ENCODE measurements around the gene BCL2L15. TPM values are rescaled to one million over a fixed set of nuclear protein-coding genes. Genes with fewer than 3 reads are reported as not detected.

The BCL2L15 gene
- total and polyA plus RNA-seq, 2 donors (not counting 3 experiments of a cell fraction or from before 2014, with no cell fraction given): 0.28 to 0.29 TPM

DNA sequence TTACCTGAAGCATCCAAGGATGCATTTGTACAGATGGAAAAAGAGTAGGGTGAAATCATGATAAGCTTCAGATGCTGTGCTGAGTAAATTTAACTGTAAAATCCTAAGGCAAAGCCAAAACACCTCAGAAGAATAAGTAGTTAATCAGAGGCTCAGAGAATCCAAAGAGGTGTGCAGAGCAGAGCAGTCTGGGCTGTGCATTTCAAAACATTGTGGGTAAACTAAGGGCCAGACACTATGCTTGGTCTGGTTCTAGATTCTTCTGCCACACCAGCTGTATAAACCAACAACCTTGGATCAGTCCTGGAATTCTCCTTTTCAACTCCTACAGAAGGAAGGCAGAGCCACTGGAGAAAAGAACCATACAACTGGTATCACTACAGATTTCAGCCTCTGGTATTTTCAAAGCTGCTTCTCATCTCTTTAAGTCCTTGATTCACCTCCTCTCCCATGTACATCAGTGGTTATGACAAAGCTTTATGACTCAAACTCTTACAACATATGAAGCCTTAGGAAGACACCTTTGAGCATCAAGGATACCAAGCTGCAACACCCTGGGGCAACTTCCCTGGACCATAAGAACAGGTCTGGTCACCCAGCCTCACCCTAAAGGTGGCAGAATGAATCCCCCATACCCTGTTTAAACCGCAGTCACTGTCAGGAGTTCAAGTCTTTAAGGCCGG, 30.2 kb upstream of the BCL2L15 start:
- no peaks in the 10 kb centered on the region for H3K9me3 ChIP-seq (replicated peaks; ENCODE audit: control insufficient read depth, insufficient read depth, low read length)
- no peak overlapping the region for H3K4me3 ChIP-seq (replicated peaks in 1 of 3; ENCODE audit: insufficient read depth in 1 of 3, low read depth in 1 of 3, low read length in 3 of 3)
- FAIRE-seq (no peak), DNase-seq (ENCODE audit: low read depth, low spot score) (no peak)
- H3K36me3 ChIP-seq (ENCODE audit: control insufficient read depth in 2 of 2, extremely low read depth in 1 of 2, insufficient read depth in 2 of 2, low read length in 2 of 2): no peaks in the 10 kb centered on the region
- H4K20me1 ChIP-seq (replicated peaks; ENCODE audit: control insufficient read depth, extremely low read depth, insufficient read depth, low read length): no peaks in the 10 kb centered on the region
- dilution Hi-C loops (cut with MboI; ENCODE audit: extremely low pct_ligation_motif_present, low sequenced_read_pairs): no loop called here
- no peak for TF ChIP-seq MYC (IDR thresholded peaks at IDR 0.05; ENCODE audit: low read depth, low read length)
- TF ChIP-seq, protein P1, sequence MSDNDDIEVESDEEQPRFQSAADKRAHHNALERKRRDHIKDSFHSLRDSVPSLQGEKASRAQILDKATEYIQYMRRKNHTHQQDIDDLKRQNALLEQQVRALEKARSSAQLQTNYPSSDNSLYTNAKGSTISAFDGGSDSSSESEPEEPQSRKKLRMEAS (IDR thresholded peaks at IDR 0.05; ENCODE audit: insufficient read depth, insufficient read length): no peak
- TF ChIP-seq EZH2 (IDR thresholded peaks at IDR 0.05; ENCODE audit: borderline replicate concordance, low read depth, low read length, severe bottlenecking): no peak
- TF ChIP-seq JUN (IDR thresholded peaks at IDR 0.05; ENCODE audit: borderline replicate concordance, insufficient read depth, insufficient read length, low read depth): no peak
- TF ChIP-seq POLR2A (IDR thresholded peaks at IDR 0.05; ENCODE audit: low read depth, low read length): no peak
- H3K4me2 ChIP-seq (ENCODE audit: insufficient read depth, low read length): no peak overlapping the region
- H2AFZ ChIP-seq (ENCODE audit: low read depth, low read length): no peak overlapping the region
- H3K9ac ChIP-seq (replicated peaks; ENCODE audit: extremely low read depth, insufficient read depth, low read length): no peak overlapping the region
- H3K9me1 ChIP-seq (replicated peaks; ENCODE audit: control insufficient read depth, extremely low read depth, insufficient read depth, low read length): no peaks in the 10 kb centered on the region
- POLR2A ChIA-PET: interaction anchor here (0.6 kb wide), 1 partner anchor 9 kb away, joined by 3 read pairs; no protein-coding TSS in a partner anchor
- BruUV-seq (replicated peaks): no TSS peak
- CTCF ChIA-PET: interaction anchor here (1.4 kb wide), 1 partner anchor 82 kb away, joined by 3 read pairs; no protein-coding TSS in a partner anchor
- H3K4me1 ChIP-seq (ENCODE audit: control insufficient read depth, extremely low read depth, insufficient read depth, low read length): no peaks in the 10 kb centered on the region
- H3K27me3 ChIP-seq (ENCODE audit: control insufficient read depth in 2 of 2, insufficient read depth in 2 of 2, low read length in 2 of 2): peaks cover 2% of the 10 kb centered on the region in 2 experiments
- no peaks in the 10 kb centered on the region for H3K79me2 ChIP-seq (ENCODE audit: control insufficient read depth, insufficient read depth, low read length)
- intact Hi-C loops (cut with micrococcal nuclease): no loop called here
- no peak overlapping the region for H3K27ac ChIP-seq (ENCODE audit: insufficient read depth, low read depth, low read length)

DNA sequence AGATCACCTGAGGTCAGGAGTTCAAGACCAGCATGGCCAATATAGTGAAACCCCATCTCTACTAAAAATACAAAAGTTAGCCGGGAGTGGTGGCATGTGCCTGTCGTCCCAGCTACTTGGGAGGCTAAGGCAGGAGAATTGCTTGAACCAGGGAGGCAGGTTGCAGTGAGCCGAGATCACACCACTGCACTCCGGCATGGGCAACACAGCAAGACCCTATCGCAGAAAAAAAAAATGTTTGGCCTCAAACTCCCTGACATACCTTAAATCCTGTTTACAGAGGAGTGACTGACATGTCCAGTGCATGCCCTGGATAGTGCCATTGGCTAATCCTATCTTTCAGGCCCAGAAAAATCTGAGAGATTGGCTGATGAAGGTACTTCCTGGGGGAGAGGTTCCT, 29.6 kb upstream of the BCL2L15 start:
- DNase-seq (ENCODE audit: low read depth, low spot score): no peak
- intact Hi-C loops (cut with micrococcal nuclease): no loop called here
- Histone ChIP-seq H4K20me1 (replicated peaks; ENCODE audit: control insufficient read depth, extremely low read depth, insufficient read depth, low read length) (no peaks in the 10 kb centered on the region), H3K27me3 (ENCODE audit: control insufficient read depth in 2 of 2, insufficient read depth in 2 of 2, low read length in 2 of 2) (peaks cover 0 to 2% of the 10 kb centered on the region in 2 experiments), H3K9ac (replicated peaks; ENCODE audit: extremely low read depth, insufficient read depth, low read length) (no peak overlapping the region), H3K79me2 (ENCODE audit: control insufficient read depth, insufficient read depth, low read length) (no peaks in the 10 kb centered on the region), H3K9me3 (replicated peaks; ENCODE audit: control insufficient read depth, insufficient read depth, low read length) (no peaks in the 10 kb centered on the region), H3K27ac (ENCODE audit: insufficient read depth, low read depth, low read length) (no peak overlapping the region), H2AFZ (ENCODE audit: low read depth, low read length) (no peak overlapping the region), H3K4me1 (ENCODE audit: control insufficient read depth, extremely low read depth, insufficient read depth, low read length) (no peaks in the 10 kb centered on the region), H3K9me1 (replicated peaks; ENCODE audit: control insufficient read depth, extremely low read depth, insufficient read depth, low read length) (no peaks in the 10 kb centered on the region), H3K36me3 (ENCODE audit: control insufficient read depth in 2 of 2, extremely low read depth in 1 of 2, insufficient read depth in 2 of 2, low read length in 2 of 2) (peaks cover 0 to 2% of the 10 kb centered on the region in 2 experiments), H3K4me3 (replicated peaks in 1 of 3; ENCODE audit: insufficient read depth in 1 of 3, low read depth in 1 of 3, low read length in 3 of 3) (no peak overlapping the region), H3K4me2 (ENCODE audit: insufficient read depth, low read length) (no peak overlapping the region)
- no peak for FAIRE-seq
- dilution Hi-C loops (cut with MboI; ENCODE audit: extremely low pct_ligation_motif_present, low sequenced_read_pairs): no loop called here
- ChIA-PET POLR2A (interaction anchor here (0.6 kb wide), 1 partner anchor 10 kb away, joined by 3 read pairs; no protein-coding TSS in a partner anchor), CTCF (interaction anchor here (1.4 kb wide), 1 partner anchor 82 kb away, joined by 3 read pairs; no protein-coding TSS in a partner anchor)
- TF ChIP-seq GATA2 (IDR thresholded peaks at IDR 0.05; ENCODE audit: insufficient read depth, insufficient read length, low read depth, low read length): no peak
- no TSS peak for BruUV-seq (replicated peaks)

Data from endothelial cell of umbilical vein (primary cell).